GM23248 (cell line): ENCODE results near the gene EDC3.

Experiments
- EZH2 ChIP-seq: fragments of 200-600 bp; sonication (generic); IDR thresholded peaks from 2 replicates; pipeline ENCODE4 v1.6.1; 2018; ENCODE audit warnings: antibody characterized with exemption, mild to moderate bottlenecking; ENCODE audit not compliant: insufficient read depth, poor library complexity, severe bottlenecking
- EZH2phosphoT487 ChIP-seq: fragments of 200-600 bp; sonication (generic); IDR thresholded peaks from 2 replicates; pipeline ENCODE4 v1.6.1; 2018; ENCODE audit warnings: antibody characterized with exemption, moderate library complexity, mild to moderate bottlenecking, low read depth; ENCODE audit not compliant: insufficient read depth

DNA sequence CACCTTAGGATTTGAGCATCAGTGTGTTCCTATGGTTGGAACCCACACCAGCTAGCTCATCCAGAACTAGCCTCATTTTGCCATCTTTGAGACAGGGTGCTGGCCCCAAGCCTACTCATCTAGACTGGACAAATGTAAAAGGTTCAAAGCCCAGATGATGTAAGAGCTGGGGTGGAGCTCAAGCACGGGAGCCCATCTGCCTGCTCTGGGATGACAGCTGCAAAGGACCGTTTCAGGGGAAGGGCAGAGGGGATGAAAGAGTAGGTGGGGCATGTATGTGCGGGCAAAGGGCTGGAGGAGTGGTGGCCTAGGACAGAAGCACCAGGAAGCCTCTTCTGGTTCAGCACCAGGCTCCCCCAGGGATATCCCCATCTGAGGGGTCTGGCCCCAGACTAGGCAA lies 64.4 kb downstream of the EDC3 start:
- TF ChIP-seq EZH2, result no peak
- TF ChIP-seq EZH2phosphoT487, result no peak
